ENCODE data around the gene TANK.

DNA sequence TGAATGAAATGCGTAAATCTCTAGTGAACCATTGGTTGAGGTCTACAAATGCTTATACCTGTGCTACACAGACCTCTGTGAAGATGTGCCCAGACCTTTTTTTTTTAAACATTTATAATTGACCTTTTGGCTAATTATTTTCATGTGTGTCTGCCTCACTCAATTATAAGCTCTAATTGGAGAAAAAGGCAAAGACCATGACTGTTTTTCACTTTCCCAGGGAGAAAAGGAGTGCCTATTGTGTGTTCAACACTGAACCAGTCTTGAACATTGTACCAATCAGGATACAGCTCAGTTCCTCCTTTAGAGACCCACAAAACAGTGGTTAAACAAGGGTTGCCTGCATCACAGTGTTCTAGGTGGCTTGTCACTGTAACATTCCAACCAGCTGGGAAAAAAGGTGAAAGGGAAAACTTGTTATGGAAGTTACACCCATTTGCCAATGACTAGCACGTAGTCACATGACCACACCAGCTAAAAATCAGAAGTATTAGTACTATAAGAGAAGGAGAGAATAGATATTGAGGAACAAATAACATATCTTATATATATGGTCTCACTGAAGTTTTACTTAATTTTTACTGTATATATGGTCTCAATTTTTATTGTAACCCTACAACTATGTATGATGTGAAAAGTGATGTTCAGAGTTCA, 13.4 kb downstream of the TANK start:
- TF ChIP-seq, protein P1, sequence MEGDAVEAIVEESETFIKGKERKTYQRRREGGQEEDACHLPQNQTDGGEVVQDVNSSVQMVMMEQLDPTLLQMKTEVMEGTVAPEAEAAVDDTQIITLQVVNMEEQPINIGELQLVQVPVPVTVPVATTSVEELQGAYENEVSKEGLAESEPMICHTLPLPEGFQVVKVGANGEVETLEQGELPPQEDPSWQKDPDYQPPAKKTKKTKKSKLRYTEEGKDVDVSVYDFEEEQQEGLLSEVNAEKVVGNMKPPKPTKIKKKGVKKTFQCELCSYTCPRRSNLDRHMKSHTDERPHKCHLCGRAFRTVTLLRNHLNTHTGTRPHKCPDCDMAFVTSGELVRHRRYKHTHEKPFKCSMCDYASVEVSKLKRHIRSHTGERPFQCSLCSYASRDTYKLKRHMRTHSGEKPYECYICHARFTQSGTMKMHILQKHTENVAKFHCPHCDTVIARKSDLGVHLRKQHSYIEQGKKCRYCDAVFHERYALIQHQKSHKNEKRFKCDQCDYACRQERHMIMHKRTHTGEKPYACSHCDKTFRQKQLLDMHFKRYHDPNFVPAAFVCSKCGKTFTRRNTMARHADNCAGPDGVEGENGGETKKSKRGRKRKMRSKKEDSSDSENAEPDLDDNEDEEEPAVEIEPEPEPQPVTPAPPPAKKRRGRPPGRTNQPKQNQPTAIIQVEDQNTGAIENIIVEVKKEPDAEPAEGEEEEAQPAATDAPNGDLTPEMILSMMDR (IDR thresholded peaks at IDR 0.05 in 2 of 3, conservative IDR thresholded peaks at IDR 0.05 in 1 of 3; ENCODE audit: borderline replicate concordance in 1 of 3, insufficient read depth in 1 of 3, low read depth in 2 of 3, low read length in 2 of 3) = no peak
- TF ChIP-seq, protein P2, sequence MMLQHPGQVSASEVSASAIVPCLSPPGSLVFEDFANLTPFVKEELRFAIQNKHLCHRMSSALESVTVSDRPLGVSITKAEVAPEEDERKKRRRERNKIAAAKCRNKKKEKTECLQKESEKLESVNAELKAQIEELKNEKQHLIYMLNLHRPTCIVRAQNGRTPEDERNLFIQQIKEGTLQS (IDR thresholded peaks at IDR 0.05) = no peak
- TF ChIP-seq CEBPB (IDR thresholded peaks at IDR 0.05; ENCODE audit: low read depth) = no peak
- no peak for TF ChIP-seq ZFX (IDR thresholded peaks at IDR 0.05)
- no peak for TF ChIP-seq EZH2 (IDR thresholded peaks at IDR 0.05)
- no peak for TF ChIP-seq EZH2phosphoT487 (IDR thresholded peaks at IDR 0.05; ENCODE audit: borderline replicate concordance)
- no peak for TF ChIP-seq TCF7L2 (IDR thresholded peaks at IDR 0.05; ENCODE audit: borderline replicate concordance, extremely low read depth, insufficient read depth, insufficient read length)
- TF ChIP-seq POLR2A (IDR thresholded peaks at IDR 0.05; ENCODE audit: borderline replicate concordance, extremely low read depth, insufficient read depth, insufficient read length) = no peak

All from HCT116 (cell line).